HG03571 (cell line): ENCODE data around the gene SENP6.

Experiments
- ATAC-seq: cut with Tn5 transposase; IDR thresholded peaks from one replicate; pipeline ENCODE4 v1.9.1; 2021; ENCODE audit not compliant: unreplicated experiment

Gene SENP6

GRCh38 chr6:75745404-75745803 lies 143.7 kb downstream of the SENP6 start:
- ATAC-seq: no peak

- ATAC-seq: no peak
These were observed 144.5 kb downstream of the SENP6 start for GRCh38 chr6:75746221-75746620.

- no peak for ATAC-seq
These were observed 145.7 kb downstream of the SENP6 start for GRCh38 chr6:75747152-75747992.

- peak; percentile 11 for ATAC-seq
These were observed 146.5 kb downstream of the SENP6 start for GRCh38 chr6:75748003-75748742.

- ATAC-seq: peak; percentile 74
These were observed 147.3 kb downstream of the SENP6 start, which contains the start of gene MYO6 for GRCh38 chr6:75748743-75749538. Gene MYO6, plus strand, starts transcription at chr6:75749239. Its CDS starts 68,309 bp downstream, at chr6:75817548.

- no peak for ATAC-seq
These were observed 149.8 kb downstream of the SENP6 start for GRCh38 chr6:75751443-75751842.

GRCh38 chr6:75752365-75752764 lies 150.7 kb downstream of the SENP6 start:
- no peak for ATAC-seq

- ATAC-seq: no peak
These were observed 154.0 kb downstream of the SENP6 start for GRCh38 chr6:75755704-75756103.

- no peak for ATAC-seq
These were observed 155.6 kb downstream of the SENP6 start for GRCh38 chr6:75757295-75757694.

- no peak for ATAC-seq
These were observed 156.4 kb downstream of the SENP6 start for GRCh38 chr6:75758061-75758460.

- ATAC-seq: no peak
These were observed 157.5 kb downstream of the SENP6 start for GRCh38 chr6:75759207-75759606.

GRCh38 chr6:75760320-75760719 lies 158.6 kb downstream of the SENP6 start:
- no peak for ATAC-seq

- no peak for ATAC-seq
These were observed 159.8 kb downstream of the SENP6 start for GRCh38 chr6:75761489-75761888.

- no peak for ATAC-seq
These were observed 160.4 kb downstream of the SENP6 start for GRCh38 chr6:75762063-75762462.

- ATAC-seq: no peak
These were observed 164.7 kb downstream of the SENP6 start for GRCh38 chr6:75766387-75766786.
